Bronchial epithelial cell (primary cell): ENCODE measurements around the gene INTS2. TPM values are rescaled to one million over a fixed set of nuclear protein-coding genes. Genes with fewer than 3 reads are reported as not detected.

Experiments used
- DNase-seq: peaks from one replicate; pipeline ENCODE4 v3.0.0-alpha.2; 2010; ENCODE audit warnings: low read depth
- FAIRE-seq: peaks from 2 replicates; lab custom pipeline; 2011; peaks lifted over from hg19 to GRCh38; lab: Jason Lieb, UNC
- H3K27me3 ChIP-seq: 2 replicates; pipeline ENCODE4 v1.5.1; 2011; ENCODE audit warnings: low read length; ENCODE audit not compliant: control insufficient read depth, insufficient read depth
- H3K36me3 ChIP-seq: 2 replicates; pipeline ENCODE4 v1.5.1; 2011; ENCODE audit warnings: low read length; ENCODE audit not compliant: control insufficient read depth, insufficient read depth
- H3K4me3 ChIP-seq: 2 replicates; pipeline ENCODE4 v1.5.1; 2011; ENCODE audit warnings: mild to moderate bottlenecking, low read depth, low read length, control low read depth
- total RNA-seq: library from RNA; depleted of rRNA; stranded (reverse); fragments of >200 nt; gene quantifications from 2 replicates; pipeline ENCODE4 v1.2.1, GENCODE V29; 2014
- TF ChIP-seq, protein P1 (sequence below): IDR thresholded peaks from 2 replicates; pipeline ENCODE4 v1.5.1; 2011; ENCODE audit warnings: mild to moderate bottlenecking, moderate library complexity, low read length, control low read depth, inconsistent platforms; ENCODE audit not compliant: insufficient read depth, severe bottlenecking

The INTS2 gene
- total RNA-seq, 1 donor from 2014 or later = 17.1 TPM

GRCh38 chr17:61818225-61818624 is 109.6 kb downstream of the INTS2 start:
- TF ChIP-seq, protein P1, sequence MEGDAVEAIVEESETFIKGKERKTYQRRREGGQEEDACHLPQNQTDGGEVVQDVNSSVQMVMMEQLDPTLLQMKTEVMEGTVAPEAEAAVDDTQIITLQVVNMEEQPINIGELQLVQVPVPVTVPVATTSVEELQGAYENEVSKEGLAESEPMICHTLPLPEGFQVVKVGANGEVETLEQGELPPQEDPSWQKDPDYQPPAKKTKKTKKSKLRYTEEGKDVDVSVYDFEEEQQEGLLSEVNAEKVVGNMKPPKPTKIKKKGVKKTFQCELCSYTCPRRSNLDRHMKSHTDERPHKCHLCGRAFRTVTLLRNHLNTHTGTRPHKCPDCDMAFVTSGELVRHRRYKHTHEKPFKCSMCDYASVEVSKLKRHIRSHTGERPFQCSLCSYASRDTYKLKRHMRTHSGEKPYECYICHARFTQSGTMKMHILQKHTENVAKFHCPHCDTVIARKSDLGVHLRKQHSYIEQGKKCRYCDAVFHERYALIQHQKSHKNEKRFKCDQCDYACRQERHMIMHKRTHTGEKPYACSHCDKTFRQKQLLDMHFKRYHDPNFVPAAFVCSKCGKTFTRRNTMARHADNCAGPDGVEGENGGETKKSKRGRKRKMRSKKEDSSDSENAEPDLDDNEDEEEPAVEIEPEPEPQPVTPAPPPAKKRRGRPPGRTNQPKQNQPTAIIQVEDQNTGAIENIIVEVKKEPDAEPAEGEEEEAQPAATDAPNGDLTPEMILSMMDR = no peak
- DNase-seq = no peak
- no peak overlapping the region for H3K4me3 ChIP-seq
- no peaks in the 10 kb centered on the region for H3K36me3 ChIP-seq
- H3K27me3 ChIP-seq = no peaks in the 10 kb centered on the region
- FAIRE-seq = no peak

DNA sequence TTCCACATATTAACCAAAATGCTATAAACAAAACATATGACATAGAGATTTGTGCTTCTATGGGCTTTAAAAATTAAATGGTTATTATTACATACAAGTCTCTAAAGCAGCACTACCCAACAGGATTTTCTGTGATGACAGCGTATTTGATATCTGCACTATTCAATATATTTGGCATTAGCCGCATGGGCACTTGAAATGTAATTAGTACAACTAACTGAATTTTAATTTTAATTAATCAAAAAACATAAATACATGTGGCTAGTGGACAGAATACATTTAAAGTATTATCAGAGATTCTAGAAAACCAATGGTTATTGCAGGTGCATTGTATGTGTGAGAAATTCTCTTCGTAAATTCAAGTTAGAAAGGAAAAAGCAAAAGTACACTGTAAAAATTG is 110.3 kb downstream of the INTS2 start:
- DNase-seq = no peak
- H3K4me3 ChIP-seq = no peak overlapping the region
- no peak for FAIRE-seq
- TF ChIP-seq, protein P1 = no peak
- no peaks in the 10 kb centered on the region for H3K27me3 ChIP-seq
- H3K36me3 ChIP-seq = no peaks in the 10 kb centered on the region

GRCh38 chr17:61816538-61816937 is 111.2 kb downstream of the INTS2 start:
- no peaks in the 10 kb centered on the region for H3K27me3 ChIP-seq
- no peaks in the 10 kb centered on the region for H3K36me3 ChIP-seq
- DNase-seq (peak; percentile 11), FAIRE-seq (no peak)
- TF ChIP-seq, protein P1 = no peak
- no peak overlapping the region for H3K4me3 ChIP-seq

GRCh38 chr17:61815863-61816503 is 111.8 kb downstream of the INTS2 start:
- Histone ChIP-seq H3K4me3 (no peak overlapping the region), H3K36me3 (no peaks in the 10 kb centered on the region), H3K27me3 (no peaks in the 10 kb centered on the region)
- DNase-seq (no peak), FAIRE-seq (no peak)
- TF ChIP-seq, protein P1 = no peak

Other genes with a start within 250 kb of the INTS2 start
- 1.1 and 2.3 TPM in 2 replicates for gene BRIP1, start 64.5 kb downstream of the INTS2 start, total RNA-seq
- 23.7 and 37.1 TPM in 2 replicates for gene MED13, start 137.3 kb upstream of the INTS2 start, total RNA-seq